Tibial nerve (tissue), 4 donors: ENCODE data around the gene PPP4R1.

Experiments
- CTCF ChIP-seq, 5 experiments: fragments of 200-600 bp in 3 of 5; fragments of 450-650 bp in 2 of 5; sonication (generic) in 3 of 5; IDR thresholded peaks; one replicate each; pipeline ENCODE4 v1.5.1; 2016 to 2019; ENCODE audit warnings: antibody characterized with exemption in 5 of 5, mild to moderate bottlenecking in 3 of 5, moderate library complexity in 2 of 5
- EP300 ChIP-seq, 2 donors: sonication (generic); formaldehyde crosslinking; IDR thresholded peaks; one replicate each; pipeline ENCODE4 v1.6.1; 2017; ENCODE audit warnings: antibody characterized with exemption in 2 of 2, mild to moderate bottlenecking in 1 of 2
- POLR2A ChIP-seq, 2 donors: fragments of 450-650 bp; IDR thresholded peaks; one replicate each; pipeline ENCODE4 v1.6.1; 2017; ENCODE audit warnings: antibody characterized with exemption in 2 of 2, mild to moderate bottlenecking in 2 of 2, moderate library complexity in 2 of 2

DNA sequence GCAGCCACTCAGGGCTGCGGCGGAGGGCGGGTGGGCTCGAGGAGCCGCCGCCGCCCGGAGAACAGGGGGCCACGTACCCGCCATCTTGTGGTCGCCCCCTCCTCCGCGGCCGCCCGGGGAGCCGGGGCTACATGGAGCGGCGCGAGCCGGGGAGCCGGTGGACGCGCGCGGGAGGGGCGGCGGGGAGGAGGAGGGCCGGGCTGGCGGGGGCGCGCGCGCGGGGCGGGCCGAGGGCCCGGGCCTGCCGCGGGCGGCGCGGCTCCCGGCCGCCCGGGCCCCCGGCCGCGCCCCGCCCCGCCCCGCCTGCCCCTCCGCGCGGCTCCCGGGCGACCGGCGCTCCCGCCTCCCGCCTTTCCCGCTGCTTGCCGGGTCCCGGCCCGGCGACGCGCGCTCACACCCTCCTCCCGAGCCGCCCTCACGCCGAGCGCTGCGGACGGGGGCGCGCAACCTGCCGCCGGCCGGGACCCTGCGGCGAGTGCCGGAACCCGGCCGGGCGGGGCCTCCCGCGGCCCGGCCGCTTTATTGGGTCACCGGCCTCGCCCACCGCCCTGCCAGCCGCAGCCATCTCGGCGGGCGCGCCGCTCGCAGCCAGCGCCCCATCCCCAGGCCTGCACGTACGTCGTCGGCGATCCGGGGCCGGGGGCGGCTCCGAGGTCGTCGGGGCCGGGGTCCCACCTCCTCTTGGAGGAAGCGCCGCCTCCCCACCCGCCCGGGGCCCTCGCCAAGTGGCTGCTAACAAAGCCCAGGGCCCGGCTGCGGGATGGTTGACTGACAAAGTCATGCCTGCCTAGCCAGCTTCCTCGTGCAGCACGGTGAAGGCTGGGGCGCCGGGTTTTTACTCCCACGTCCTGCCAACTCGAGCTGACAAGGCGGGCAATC is at the start of gene PPP4R1:
- TF ChIP-seq CTCF (IDR thresholded peaks at IDR 0.05) (no peak), POLR2A (IDR thresholded peaks at IDR 0.05) (peak in 1 of 2 donors; percentile 64), EP300 (IDR thresholded peaks at IDR 0.05) (peak in 1 of 2 donors; percentile 30)
